GM18517 (cell line): ENCODE results near the gene TRPM7.
"Not testable (repeated sequence)": the region's sequence is repeated elsewhere in the genome, so short reads cannot be mapped to it uniquely, and the experiment has no call there.

Experiments
- ATAC-seq: cut with Tn5 transposase; IDR thresholded peaks from one replicate; pipeline ENCODE4 v1.9.1; 2021; ENCODE audit warnings: mild to moderate bottlenecking, moderate library complexity; ENCODE audit not compliant: unreplicated experiment

TRPM7 gene, protein sequence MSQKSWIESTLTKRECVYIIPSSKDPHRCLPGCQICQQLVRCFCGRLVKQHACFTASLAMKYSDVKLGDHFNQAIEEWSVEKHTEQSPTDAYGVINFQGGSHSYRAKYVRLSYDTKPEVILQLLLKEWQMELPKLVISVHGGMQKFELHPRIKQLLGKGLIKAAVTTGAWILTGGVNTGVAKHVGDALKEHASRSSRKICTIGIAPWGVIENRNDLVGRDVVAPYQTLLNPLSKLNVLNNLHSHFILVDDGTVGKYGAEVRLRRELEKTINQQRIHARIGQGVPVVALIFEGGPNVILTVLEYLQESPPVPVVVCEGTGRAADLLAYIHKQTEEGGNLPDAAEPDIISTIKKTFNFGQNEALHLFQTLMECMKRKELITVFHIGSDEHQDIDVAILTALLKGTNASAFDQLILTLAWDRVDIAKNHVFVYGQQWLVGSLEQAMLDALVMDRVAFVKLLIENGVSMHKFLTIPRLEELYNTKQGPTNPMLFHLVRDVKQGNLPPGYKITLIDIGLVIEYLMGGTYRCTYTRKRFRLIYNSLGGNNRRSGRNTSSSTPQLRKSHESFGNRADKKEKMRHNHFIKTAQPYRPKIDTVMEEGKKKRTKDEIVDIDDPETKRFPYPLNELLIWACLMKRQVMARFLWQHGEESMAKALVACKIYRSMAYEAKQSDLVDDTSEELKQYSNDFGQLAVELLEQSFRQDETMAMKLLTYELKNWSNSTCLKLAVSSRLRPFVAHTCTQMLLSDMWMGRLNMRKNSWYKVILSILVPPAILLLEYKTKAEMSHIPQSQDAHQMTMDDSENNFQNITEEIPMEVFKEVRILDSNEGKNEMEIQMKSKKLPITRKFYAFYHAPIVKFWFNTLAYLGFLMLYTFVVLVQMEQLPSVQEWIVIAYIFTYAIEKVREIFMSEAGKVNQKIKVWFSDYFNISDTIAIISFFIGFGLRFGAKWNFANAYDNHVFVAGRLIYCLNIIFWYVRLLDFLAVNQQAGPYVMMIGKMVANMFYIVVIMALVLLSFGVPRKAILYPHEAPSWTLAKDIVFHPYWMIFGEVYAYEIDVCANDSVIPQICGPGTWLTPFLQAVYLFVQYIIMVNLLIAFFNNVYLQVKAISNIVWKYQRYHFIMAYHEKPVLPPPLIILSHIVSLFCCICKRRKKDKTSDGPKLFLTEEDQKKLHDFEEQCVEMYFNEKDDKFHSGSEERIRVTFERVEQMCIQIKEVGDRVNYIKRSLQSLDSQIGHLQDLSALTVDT (N-terminal part only)

DNA sequence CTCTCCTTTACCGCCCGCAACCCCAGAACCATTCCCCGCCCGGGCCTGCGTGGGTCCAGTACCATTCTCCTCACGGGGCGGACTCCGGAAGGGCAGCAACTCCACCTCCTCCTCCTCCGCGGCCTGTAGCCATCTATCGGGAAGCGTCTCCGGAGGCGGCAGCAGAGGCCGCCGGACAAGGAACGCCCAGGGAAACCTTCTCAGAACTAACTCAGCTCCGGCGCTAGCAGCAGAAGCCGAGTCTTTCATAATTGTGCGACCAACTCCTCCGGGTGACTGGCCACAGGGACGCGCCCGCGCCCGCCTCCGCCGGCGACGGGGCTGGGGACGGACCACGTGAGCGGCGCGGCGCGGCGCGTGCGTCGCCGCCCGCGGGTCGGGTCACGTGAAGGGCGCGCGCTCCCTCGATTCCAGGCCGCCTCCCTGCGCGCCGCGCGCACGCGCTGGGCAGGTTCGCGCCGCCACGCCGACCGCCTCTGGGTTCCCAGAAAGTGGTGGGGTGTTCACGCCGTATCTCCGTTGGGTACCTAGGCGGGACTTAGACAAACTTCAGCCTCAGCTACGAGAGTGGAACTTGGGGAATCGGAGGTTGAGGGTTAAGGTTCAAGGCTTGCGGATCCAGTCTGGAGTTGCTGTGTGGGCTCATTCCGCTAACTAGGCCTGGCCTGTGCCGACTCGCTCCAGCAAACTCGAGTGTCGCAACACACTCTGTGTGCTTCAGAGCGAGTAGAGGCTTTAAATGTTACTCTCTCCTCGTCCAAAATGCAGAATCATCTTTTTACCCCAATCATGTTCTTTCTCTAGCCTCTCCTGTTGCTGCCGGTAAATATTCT lies at the start of gene TRPM7:
Gene TRPM7, minus strand, starts transcription at position 329 of the 833 bp plus-strand sequence. Its CDS starts 264 bp downstream, at position 65.
- peak; percentile 75 for ATAC-seq

- ATAC-seq = no peak
Measured at GRCh38 chr15:50735156-50735555, 48.6 kb upstream of the TRPM7 start.

DNA sequence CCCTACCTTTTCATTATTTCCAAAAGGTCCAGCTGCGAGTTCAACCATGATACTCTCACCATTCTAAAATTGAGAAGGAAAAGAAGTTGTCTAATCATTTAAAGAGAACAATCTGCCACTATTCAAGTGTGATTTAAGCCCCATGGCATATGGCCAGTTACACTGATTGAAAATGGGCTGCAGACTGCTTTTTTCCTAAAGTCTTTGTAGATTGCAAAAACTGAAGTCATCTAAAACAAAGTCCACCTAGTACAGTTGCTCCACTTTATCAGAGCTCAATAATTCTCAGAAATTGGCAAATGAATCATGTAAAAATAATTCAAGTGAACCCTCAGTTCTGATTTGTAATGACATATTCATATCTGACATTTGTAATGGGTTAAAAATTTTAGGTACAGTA lies 39.7 kb upstream of the TRPM7 start:
- no peak for ATAC-seq

GRCh38 chr15:50718700-50719125 lies 32.1 kb upstream of the TRPM7 start:
- ATAC-seq = no peak

DNA sequence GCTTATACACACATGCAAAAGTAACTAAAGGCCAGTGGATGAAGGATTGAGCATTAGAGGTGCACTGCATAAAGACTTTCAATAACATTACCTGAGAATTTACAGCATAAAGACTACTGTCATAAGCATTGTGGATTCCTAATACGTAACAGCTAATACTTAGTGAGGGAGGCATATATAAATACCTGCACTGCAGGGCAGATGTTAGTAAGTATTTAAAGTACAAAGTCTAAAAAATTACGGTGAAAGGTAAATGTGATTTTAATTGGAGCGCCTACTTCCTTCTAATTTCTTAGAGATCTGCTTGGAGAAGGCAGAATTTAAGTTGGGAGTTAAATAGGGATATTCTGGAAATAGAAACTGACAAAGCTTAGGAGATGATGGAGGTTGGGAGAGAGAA lies 25.4 kb upstream of the TRPM7 start:
- no peak for ATAC-seq

- no peak for ATAC-seq
Measured at GRCh38 chr15:50710585-50710984, 24.0 kb upstream of the TRPM7 start.

DNA sequence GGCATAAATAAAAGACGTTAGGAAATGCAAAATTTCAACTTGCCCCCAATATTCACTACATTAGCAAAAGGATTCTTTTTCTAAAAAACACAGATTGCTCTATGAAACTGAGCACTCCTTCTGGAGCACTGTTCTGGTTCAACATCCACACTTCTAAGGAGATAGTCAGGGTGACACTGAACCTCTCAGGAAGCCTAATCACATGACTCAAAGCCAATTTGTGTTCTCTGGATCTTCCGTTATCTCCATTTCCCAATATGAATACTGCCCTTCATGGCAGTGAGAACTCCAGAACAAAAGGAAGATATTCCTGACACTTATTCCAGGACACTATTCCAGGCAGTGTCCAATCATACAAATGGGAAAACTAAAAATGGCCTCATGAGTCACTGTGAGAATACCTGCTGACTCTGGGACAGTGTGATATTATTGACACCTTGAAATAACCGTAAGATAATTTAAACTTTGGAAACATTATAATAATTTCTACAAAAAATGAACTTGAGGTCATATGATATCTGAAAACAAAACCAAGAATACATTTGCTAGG lies 21.4 kb upstream of the TRPM7 start:
- no peak for ATAC-seq

- no peak for ATAC-seq
Measured at GRCh38 chr15:50702762-50703334, 16.3 kb upstream of the TRPM7 start.

- ATAC-seq = no peak
Measured at GRCh38 chr15:50698101-50698500, 11.5 kb upstream of the TRPM7 start.

- no peak for ATAC-seq
Measured at GRCh38 chr15:50697109-50697797, 10.7 kb upstream of the TRPM7 start.

DNA sequence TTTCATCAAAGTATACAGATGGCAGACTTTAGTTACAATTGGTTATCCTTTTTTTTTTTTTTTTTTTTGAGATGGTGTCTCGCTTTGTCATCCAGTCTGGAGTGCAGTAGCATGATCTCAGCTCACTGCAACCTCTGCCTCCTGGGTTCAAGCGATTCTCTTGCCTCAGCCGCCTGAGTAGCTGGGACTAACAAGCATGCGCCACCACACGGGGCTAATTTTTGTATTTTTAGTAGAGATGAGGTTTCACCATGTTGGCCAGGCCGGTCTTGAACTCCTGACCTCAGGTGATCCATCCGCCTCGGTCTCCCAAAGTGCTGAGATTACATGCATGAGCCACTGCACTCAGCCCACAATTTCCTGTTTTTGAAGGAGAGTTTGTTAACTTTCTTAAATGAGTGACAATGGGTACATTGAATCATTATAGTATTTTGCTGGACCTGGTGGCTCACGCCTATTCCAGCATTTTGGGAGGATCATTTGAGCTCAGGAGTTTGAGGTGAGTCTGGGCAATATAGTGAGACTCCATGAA lies 8.1 kb upstream of the TRPM7 start:
- ATAC-seq = not testable (repeated sequence)

- no peak for ATAC-seq
Measured at GRCh38 chr15:50687302-50687902, 805 bp upstream of the TRPM7 start.

DNA sequence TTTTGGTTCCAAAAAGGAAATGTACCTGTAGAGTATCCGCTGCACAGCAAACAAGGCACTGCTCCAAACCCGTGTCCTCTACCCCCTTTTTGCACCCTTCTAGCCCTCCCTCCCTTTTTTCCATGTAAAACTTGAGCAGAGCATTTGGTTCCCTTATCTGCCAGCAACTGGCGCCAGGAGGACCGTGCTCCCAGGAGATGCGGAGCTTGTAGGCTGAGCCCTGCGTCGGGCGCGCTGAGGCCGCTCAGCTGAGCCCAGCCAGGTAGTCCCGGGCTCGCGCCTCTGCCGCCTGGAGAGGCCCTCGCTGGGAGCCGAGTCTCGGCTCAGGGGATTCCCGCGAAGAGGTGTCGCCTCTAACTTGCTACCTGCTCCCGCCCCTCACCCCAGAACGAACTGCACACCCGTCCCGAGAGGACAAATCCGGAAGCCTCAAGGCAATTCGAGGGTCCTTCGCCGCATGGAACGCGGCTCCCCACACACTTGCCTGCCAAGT lies 575 bp downstream of the TRPM7 start:
- ATAC-seq = peak; percentile 41

DNA sequence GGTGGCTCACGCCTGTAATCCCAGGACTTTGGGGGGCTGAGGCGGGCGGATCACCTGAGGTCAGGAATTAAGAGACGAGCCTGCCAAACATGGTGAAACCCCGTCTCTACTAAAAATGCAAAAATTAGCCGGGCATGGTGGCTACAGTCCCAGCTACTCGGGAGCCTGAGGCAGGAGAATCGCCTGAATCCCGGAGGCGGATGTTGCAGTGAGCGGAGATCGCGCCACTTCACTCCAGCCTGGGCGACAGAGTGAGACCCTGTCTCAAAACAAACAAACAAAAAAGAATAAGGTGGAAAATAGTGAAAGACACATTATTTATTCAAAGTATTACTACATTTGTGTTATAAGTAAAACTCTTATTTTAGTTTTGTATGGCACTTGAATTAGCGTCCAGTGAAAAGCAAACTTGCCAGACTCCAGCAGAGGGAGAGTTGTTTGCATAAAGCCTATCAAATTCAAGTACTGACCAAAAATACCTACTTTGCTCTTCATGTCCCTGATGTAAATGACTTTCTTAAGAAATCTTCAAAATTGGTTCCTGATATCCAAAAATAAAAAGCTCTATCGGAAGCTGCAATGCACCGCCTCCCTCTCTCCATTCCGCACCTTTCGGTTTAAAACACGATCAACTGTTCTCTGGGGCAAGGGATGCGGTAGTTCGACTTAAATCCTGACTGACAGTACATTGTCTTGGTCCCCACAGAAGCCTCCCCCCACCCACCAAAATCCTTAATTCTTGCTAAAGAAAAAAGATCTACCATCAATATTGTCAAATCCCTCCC lies 1.2 kb downstream of the TRPM7 start:
- no peak for ATAC-seq

DNA sequence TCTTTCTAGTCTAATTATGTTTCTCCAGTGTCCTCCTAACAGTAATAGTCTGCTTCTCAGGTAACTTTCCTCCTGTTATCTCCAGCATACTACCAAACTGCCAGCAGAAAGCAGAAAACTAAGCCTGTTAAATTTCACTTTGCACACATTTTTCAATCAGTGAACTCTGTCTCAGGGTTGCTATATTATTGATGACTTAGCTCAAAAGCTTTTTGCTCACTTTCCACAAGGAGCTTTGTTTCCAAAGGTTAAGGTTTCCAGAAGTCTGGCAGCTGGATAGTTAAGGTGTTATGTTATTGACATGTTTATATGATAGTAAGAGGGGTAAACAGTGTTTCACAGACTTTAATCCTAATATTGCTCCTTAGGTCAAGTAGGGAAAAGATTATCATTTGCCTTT lies 5.1 kb downstream of the TRPM7 start:
- ATAC-seq = no peak

DNA sequence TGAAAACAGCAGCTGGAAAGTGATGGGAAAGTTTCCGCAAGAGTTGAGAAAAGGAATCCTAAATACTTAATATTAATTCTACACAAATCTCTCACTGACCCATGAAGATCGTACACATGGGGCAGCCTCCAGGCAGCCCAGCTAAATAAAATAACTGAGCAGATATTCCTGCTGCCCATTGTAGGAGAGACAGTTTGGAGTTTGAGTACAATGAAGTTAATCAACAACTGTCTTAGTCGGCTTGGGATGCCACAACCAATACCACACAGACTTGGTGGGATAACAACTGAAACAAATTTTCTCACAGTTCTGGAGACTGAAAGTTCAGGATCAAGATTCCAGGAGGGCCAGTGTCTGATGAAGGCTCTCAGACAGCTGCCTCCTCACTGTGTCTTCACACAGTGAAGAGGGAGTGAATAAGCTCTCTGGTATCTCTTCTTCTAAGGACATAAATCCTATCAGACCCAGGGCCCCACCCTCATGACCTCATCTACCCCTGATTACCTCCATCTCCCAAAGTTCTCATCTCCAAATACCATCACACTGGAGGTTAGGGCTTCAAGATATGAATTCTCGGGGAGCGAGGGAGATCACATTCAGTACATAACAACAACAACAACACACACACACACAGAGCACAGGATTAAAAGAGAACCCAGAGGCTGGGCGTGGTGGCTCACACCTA lies 9.7 kb downstream of the TRPM7 start:
- no peak for ATAC-seq
